Measurements from ENCODE around the gene STRN. TPM values are rescaled to one million over a fixed set of nuclear protein-coding genes. Genes with fewer than 3 reads are reported as not detected.
"Not testable (repeated sequence)": the region's sequence is repeated elsewhere in the genome, so short reads cannot be mapped to it uniquely, and the experiment has no call there.

The STRN gene
- total RNA-seq, 1 donor from 2014 or later = 26.2 TPM

- DNase-seq (ENCODE audit: low spot score) = no peak
Measured at GRCh38 chr2:36843838-36844237, 122.5 kb downstream of the STRN start.

GRCh38 chr2:36839976-36840617 lies 126.2 kb downstream of the STRN start:
- DNase-seq (ENCODE audit: low spot score) = no peak

DNA sequence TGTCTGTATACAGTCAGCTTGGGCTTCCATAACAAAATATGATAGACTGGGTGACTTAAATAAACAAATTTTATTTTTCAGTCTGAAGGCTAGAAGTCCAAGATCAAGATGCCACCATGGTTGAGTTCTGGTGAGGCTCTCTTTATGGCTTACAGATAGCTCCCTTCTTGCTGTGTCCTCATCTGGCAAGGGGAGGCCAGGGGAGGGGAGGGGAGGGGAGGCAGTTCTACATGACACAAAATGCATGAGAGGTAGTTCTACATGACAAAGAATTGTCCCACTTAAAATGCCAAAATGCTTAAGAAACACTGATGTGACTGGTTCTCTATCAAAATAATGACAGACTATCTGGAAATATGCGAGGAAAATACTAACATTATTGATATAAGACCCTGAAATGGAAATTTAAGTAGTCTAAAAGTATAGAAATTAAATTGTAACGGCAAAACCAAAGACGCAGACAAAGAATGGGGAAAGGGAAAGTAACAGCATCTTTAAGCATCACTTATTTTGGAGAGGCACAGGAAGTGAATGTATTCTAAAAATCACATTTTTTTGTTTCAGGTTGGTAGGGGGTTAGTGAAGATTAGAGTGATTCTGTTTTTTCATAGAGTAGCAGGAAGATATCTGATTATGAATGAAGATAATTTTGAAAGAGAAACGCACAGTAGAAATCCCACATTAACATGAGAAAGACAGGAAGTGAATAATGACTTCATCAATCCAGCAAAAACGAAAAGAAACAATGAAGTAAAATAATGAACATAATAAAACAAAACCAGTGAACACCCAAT lies 131.4 kb downstream of the STRN start:
- DNase-seq (ENCODE audit: low spot score) = no peak

DNA sequence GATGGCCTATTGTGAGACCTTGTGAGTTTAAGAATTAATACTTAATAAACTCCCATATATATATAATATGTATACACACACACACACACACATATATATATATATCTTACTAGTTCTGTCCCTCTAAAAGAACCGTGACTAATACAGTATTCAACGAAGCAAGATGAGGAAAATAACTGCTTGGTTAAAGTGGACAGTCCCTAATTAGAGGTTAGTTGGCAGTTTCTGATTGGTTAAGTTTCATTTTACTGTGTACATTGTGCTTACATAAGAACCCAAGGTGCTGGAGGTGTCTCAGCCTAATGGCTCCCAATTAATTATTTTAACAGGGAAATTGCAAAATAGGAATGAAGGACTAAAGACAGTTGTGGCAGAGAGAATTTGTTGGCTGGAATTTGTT lies 132.1 kb downstream of the STRN start:
- no peak for DNase-seq (ENCODE audit: low spot score)

- no peak for DNase-seq (ENCODE audit: low spot score)
Measured at GRCh38 chr2:36831185-36831584, 135.2 kb downstream of the STRN start.

DNA sequence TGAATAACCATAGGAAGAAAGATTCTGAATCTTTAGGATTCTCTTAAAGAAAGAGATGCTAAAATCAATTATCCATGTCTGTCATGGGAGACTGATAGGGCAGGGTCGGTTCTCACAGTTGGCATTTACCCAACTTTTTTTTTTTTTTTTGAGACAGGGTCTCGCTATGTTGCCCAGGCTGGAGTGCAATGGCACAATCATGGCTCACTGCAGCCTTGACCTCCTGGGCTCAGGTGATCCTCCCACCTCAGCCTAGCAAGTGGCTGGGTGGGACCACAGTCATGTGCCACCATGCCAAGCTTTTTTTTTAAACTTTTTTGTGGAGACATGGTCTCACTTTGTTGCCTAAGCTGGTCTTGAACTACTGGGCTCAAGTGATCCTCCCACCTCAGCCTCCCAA lies 141.7 kb downstream of the STRN start:
- not testable (repeated sequence) for DNase-seq (ENCODE audit: low spot score)

- DNase-seq (ENCODE audit: low spot score) = no peak
Measured at GRCh38 chr2:36824273-36824672, 142.1 kb downstream of the STRN start.

GRCh38 chr2:36823862-36824261 lies 142.5 kb downstream of the STRN start:
- no peak for DNase-seq (ENCODE audit: low spot score)

- DNase-seq (ENCODE audit: low spot score) = no peak
Measured at GRCh38 chr2:36820942-36821605, 145.3 kb downstream of the STRN start.

- DNase-seq (ENCODE audit: low spot score) = no peak
Measured at GRCh38 chr2:36819095-36819711, 147.1 kb downstream of the STRN start.

GRCh38 chr2:36818542-36818941 lies 147.8 kb downstream of the STRN start:
- DNase-seq (ENCODE audit: low spot score) = no peak

- DNase-seq (ENCODE audit: low spot score) = no peak
Measured at GRCh38 chr2:36812196-36812595, 154.1 kb downstream of the STRN start.

DNA sequence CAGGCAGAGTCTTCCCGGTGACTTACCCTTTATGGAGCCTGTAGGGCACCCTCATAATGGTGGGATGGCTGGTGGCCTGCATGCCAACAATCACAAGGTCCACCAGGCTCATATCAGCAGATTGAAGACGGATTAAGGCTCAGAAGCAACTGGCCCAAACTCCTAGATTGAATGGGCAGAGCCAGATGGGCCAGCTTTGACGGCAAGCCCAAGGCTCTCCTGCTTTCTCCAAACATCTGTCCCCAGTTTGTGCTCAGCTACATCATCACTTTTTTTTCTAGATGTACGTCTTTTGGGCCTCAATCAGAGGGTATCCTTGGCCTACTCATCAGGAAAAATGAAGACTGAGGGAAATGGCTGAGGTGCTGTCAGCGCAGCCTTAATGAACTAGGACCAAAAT lies 155.3 kb downstream of the STRN start:
- DNase-seq (ENCODE audit: low spot score) = no peak

DNA sequence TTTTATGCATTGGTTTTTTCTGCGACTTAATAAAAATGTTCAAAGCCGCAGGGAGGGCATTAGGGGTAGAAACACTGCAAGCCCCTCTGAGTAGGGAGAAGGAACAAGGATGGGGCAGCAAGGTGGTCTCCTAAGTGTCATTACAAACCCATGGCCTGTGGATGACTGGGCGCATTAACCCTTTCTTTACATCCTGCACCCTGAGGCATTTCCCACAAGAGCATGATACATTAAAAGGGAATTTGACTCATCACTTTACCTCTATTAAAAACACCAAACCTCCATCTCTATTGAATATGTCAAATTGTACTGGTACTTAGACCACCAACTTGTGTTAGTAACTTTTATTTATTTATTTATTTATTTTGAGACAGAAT lies 157.3 kb downstream of the STRN start:
- no peak for DNase-seq (ENCODE audit: low spot score)

- DNase-seq (ENCODE audit: low spot score) = no peak
Measured at GRCh38 chr2:36808386-36809068, 157.8 kb downstream of the STRN start.

GRCh38 chr2:36807223-36807886 lies 159.0 kb downstream of the STRN start:
- DNase-seq (ENCODE audit: low spot score) = no peak

GRCh38 chr2:36805635-36806224 lies 160.6 kb downstream of the STRN start:
- DNase-seq (ENCODE audit: low spot score) = no peak

GRCh38 chr2:36802952-36803351 lies 163.4 kb downstream of the STRN start:
- no peak for DNase-seq (ENCODE audit: low spot score)

- DNase-seq (ENCODE audit: low spot score) = no peak
Measured at GRCh38 chr2:36801088-36801487, 165.2 kb downstream of the STRN start.

DNA sequence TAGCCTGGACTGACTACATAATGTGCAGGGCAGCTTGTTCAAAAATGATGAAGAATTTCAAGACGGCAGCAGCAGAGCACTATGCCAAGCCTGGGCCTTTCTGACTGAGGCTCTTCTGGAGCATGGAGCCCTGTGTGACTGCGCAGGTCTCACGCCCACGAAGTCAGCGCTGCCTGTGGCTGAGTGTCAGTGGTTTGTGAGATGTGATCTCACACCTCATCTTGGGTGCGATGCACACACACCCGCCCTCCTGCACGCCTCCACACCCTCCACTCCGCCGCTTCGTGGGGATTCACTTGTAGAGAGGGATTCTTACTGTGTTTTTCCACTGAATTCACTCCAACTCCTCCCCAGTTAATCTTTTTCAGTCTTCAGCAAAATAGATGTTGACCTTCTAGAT lies 166.0 kb downstream of the STRN start:
- no peak for DNase-seq (ENCODE audit: low spot score)
